BE2C (cell line): ENCODE data around the gene LIME1.

Source experiments
- DNase-seq: peaks from one replicate; pipeline ENCODE4 v3.0.0-alpha.2; 2020
- H3K27me3 ChIP-seq: fragments of 250-450 bp; sonication (Bioruptor Pico); 2 replicates; pipeline ENCODE4 v1.5.1; 2020; ENCODE audit warnings: mild to moderate bottlenecking
- H3K36me3 ChIP-seq: fragments of 250-450 bp; sonication (Bioruptor Pico); 2 replicates; pipeline ENCODE4 v1.5.1; 2020; ENCODE audit warnings: mild to moderate bottlenecking
- H3K4me1 ChIP-seq: fragments of 250-450 bp; sonication (Bioruptor Pico); 2 replicates; pipeline ENCODE4 v1.5.1; 2020
- H3K4me3 ChIP-seq: 2 replicates; pipeline ENCODE4 v1.5.1; 2011; ENCODE audit warnings: low read depth, low read length
- H3K9me3 ChIP-seq: fragments of 250-450 bp; sonication (Bioruptor Pico); 2 replicates; pipeline ENCODE4 v1.5.1; 2020
- CTCF ChIP-seq: IDR thresholded peaks from 2 replicates; pipeline ENCODE4 v1.5.1; 2012; ENCODE audit warnings: mild to moderate bottlenecking, low read depth, low read length

The LIME1 gene

DNA sequence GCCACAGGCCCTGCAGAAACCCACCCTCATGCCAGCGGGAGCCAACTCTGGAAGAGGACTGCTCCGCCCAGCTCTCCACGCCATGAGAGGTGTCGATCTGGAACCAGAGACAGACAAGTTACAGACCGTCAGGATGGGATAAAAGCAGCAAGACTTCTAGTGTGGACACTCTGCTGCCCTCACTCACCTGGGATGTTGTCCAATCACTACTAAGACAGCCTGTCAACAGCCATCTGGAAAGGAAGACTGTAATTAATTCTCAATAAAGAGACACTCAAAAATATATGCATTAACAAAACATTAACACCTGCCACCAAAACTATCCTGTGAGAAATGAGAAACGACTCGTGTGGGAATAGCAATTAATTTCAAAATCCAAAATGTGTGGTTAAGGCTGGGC is 31.4 kb downstream of the LIME1 start:
- Histone ChIP-seq H3K36me3 (no peaks in the 10 kb centered on the region), H3K9me3 (no peaks in the 10 kb centered on the region), H3K4me3 (no peak overlapping the region), H3K4me1 (no peaks in the 10 kb centered on the region), H3K27me3 (no peaks in the 10 kb centered on the region)
- DNase-seq = no peak
- no peak for TF ChIP-seq CTCF

DNA sequence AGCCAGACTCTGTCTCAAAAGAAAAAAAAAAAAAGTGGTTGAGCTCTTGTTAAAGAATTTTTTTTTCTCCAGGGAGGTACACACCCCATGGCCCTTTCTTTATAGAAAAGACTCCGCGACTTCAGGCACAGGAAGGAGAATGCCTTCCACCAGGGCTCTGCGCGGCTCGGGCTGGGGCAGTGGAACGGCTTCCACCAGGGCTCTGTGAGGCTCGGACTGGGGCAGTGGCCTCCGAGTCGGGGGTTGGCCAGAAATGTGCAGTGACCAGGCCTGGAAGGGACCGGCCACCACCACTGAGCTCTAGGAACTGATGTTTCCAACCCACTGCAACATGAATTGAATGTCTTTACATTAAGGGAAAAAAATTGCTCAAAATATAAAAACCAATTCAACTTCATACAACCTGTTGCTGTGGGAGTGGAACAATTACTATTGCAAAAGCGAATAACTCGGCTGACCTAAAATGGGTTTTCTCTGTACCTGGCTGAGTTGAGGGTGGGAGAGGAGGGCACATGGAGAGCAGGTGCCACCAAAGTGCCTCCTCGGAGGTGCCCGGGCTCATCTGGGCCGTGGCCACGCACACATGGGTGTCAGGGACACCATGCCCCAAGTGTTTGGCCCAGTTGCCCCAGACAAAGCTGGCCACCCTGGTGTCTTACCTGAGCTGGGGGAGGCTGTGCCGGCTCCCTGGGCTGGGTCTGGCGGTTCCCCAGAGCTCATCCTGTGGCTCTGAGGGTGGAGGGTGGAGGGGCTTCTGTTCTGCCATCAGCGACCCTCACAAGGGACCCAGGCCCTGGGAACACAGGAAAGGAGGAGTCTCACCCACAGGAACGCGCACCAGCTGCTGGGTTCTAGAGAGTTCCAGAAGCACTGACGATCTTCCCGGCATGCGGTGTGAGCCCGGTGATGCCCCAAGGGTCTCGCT is 32.4 kb downstream of the LIME1 start:
- Histone ChIP-seq H3K9me3 (no peaks in the 10 kb centered on the region), H3K4me3 (no peak overlapping the region), H3K4me1 (no peaks in the 10 kb centered on the region), H3K27me3 (no peaks in the 10 kb centered on the region), H3K36me3 (no peaks in the 10 kb centered on the region)
- no peak for DNase-seq
- TF ChIP-seq CTCF = no peak

GRCh38 chr20:63769891-63770474 is 33.5 kb downstream of the LIME1 start:
- Histone ChIP-seq H3K9me3 (no peaks in the 10 kb centered on the region), H3K27me3 (no peaks in the 10 kb centered on the region), H3K4me1 (no peaks in the 10 kb centered on the region), H3K36me3 (no peaks in the 10 kb centered on the region), H3K4me3 (no peak overlapping the region)
- no peak for TF ChIP-seq CTCF
- no peak for DNase-seq

DNA sequence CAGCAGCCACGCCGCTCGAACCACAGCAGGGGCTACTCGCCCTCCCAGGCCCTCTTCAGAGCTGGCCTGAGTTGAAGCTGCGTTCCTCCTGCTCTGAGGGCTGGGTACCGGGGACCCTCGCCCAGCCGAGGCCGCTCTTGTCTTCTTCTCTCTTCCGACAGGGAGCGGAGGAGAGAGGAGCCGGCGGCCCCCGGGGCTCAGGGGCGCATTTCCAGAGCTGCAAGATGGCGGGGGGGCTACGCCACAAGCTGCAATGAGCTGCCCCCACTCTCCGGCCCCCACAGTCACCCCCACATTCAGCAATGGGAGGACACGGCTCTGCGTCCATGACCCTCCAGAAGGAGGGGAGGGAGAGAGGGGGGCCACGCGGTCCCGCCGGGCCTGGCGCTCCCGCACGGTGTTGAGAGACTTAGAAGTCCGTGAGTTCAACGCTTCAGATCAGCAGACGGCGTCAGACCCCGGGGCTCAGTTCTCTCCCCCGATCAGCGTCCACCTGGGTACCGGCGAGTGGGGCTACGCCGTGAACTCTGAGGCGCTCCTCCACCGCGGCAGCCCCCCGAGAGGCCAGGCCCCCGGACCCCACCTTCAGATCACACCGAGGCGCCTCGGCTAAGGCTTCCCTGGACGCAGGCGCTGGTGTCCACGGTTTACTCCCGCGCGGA is 34.7 kb downstream of the LIME1 start:
- Histone ChIP-seq H3K36me3 (no peaks in the 10 kb centered on the region), H3K4me1 (no peaks in the 10 kb centered on the region), H3K4me3 (no peak overlapping the region), H3K27me3 (no peaks in the 10 kb centered on the region), H3K9me3 (no peaks in the 10 kb centered on the region)
- TF ChIP-seq CTCF = no peak
- DNase-seq = no peak

- Histone ChIP-seq H3K36me3 (no peaks in the 10 kb centered on the region), H3K4me1 (no peaks in the 10 kb centered on the region), H3K9me3 (peaks cover 4% of the 10 kb centered on the region; the same call in 1 of the 2 replicates), H3K4me3 (no peak overlapping the region), H3K27me3 (no peaks in the 10 kb centered on the region)
- no peak for TF ChIP-seq CTCF
- DNase-seq = no peak
Measured at GRCh38 chr20:63772781-63773518, 36.5 kb downstream of the LIME1 start.
